ENCODE results near the gene IGFN1. TPM values are rescaled to one million over a fixed set of nuclear protein-coding genes. Genes with fewer than 3 reads are reported as not detected.
A peak's percentile ranks its signal among the peaks of the same experiment; 100 is the strongest.

The IGFN1 gene
- total and polyA plus RNA-seq, 2 donors from 2014 or later = 2.8 TPM; not detected in 1

GRCh38 chr1:201178718-201179117 lies 11.9 kb upstream of the IGFN1 start:
- no peaks in the 10 kb centered on the region for H3K36me3 ChIP-seq (ENCODE audit: control insufficient read depth in 2 of 3, insufficient read depth in 3 of 3, low read length in 3 of 3)
- intact Hi-C loops (cut with DNase I) = no loop called here
- no peaks in the 10 kb centered on the region for H3K4me1 ChIP-seq (ENCODE audit: control insufficient read depth in 2 of 3, insufficient read depth in 2 of 3, low read depth in 1 of 3, low read length in 3 of 3)
- no peak for TF ChIP-seq CTCF (IDR thresholded peaks at IDR 0.05; ENCODE audit: borderline replicate concordance, extremely low read depth, insufficient read depth)
- no peak overlapping the region for H3K27ac ChIP-seq (ENCODE audit: low read depth in 2 of 2, low read length in 2 of 2)
- H3K27me3 ChIP-seq (ENCODE audit: control insufficient read depth, insufficient read depth, low read length) = no peaks in the 10 kb centered on the region
- no peak for DNase-seq
- H3K9ac ChIP-seq (ENCODE audit: low read length in 3 of 3) = no peak overlapping the region
- no peak overlapping the region for H3K4me3 ChIP-seq (ENCODE audit: low read length in 3 of 3)
- no peak for FAIRE-seq
- H3K9me3 ChIP-seq (ENCODE audit: control insufficient read depth in 2 of 3, insufficient read depth in 1 of 3, low read length in 3 of 3) = no peaks in the 10 kb centered on the region

- FAIRE-seq = no peak
- intact Hi-C loops (cut with DNase I) = no loop called here
- TF ChIP-seq CTCF (IDR thresholded peaks at IDR 0.05; ENCODE audit: borderline replicate concordance, extremely low read depth, insufficient read depth) = no peak
These were observed 10.5 kb upstream of the IGFN1 start for GRCh38 chr1:201180141-201180540.

GRCh38 chr1:201180901-201181300 lies 9.7 kb upstream of the IGFN1 start:
- no peak for TF ChIP-seq CTCF (IDR thresholded peaks at IDR 0.05; ENCODE audit: borderline replicate concordance, extremely low read depth, insufficient read depth)
- Histone ChIP-seq H3K27me3 (ENCODE audit: control insufficient read depth, insufficient read depth, low read length) (no peaks in the 10 kb centered on the region), H3K4me3 (ENCODE audit: low read length in 3 of 3) (no peak overlapping the region), H3K9me3 (ENCODE audit: control insufficient read depth in 2 of 3, insufficient read depth in 1 of 3, low read length in 3 of 3) (no peaks in the 10 kb centered on the region), H3K27ac (ENCODE audit: low read depth in 2 of 2, low read length in 2 of 2) (no peak overlapping the region), H3K36me3 (ENCODE audit: control insufficient read depth in 2 of 3, insufficient read depth in 3 of 3, low read length in 3 of 3) (no peaks in the 10 kb centered on the region), H3K9ac (ENCODE audit: low read length in 3 of 3) (no peak overlapping the region), H3K4me1 (ENCODE audit: control insufficient read depth in 2 of 3, insufficient read depth in 2 of 3, low read depth in 1 of 3, low read length in 3 of 3) (no peaks in the 10 kb centered on the region)
- intact Hi-C loops (cut with DNase I) = no loop called here
- peak in 1 of 5 donors; percentile 29 for DNase-seq
- no peak for FAIRE-seq

More at GRCh38 chr1:201180141-201180540, 10.5 kb upstream of the IGFN1 start:
- H3K9me3 ChIP-seq (ENCODE audit: control insufficient read depth in 2 of 3, insufficient read depth in 1 of 3, low read length in 3 of 3) = no peaks in the 10 kb centered on the region
- DNase-seq = no peak
- no peaks in the 10 kb centered on the region for H3K36me3 ChIP-seq (ENCODE audit: control insufficient read depth in 2 of 3, insufficient read depth in 3 of 3, low read length in 3 of 3)
- no peak overlapping the region for H3K27ac ChIP-seq (ENCODE audit: low read depth in 2 of 2, low read length in 2 of 2)
- no peak overlapping the region for H3K4me3 ChIP-seq (ENCODE audit: low read length in 3 of 3)
- no peak overlapping the region for H3K9ac ChIP-seq (ENCODE audit: low read length in 3 of 3)
- no peaks in the 10 kb centered on the region for H3K4me1 ChIP-seq (ENCODE audit: control insufficient read depth in 2 of 3, insufficient read depth in 2 of 3, low read depth in 1 of 3, low read length in 3 of 3)
- H3K27me3 ChIP-seq (ENCODE audit: control insufficient read depth, insufficient read depth, low read length) = no peaks in the 10 kb centered on the region

GRCh38 chr1:201181323-201181722 lies 9.3 kb upstream of the IGFN1 start:
- no peaks in the 10 kb centered on the region for H3K9me3 ChIP-seq (ENCODE audit: control insufficient read depth in 2 of 3, insufficient read depth in 1 of 3, low read length in 3 of 3)
- no peak for TF ChIP-seq CTCF (IDR thresholded peaks at IDR 0.05; ENCODE audit: borderline replicate concordance, extremely low read depth, insufficient read depth)
- no peak for DNase-seq
- intact Hi-C loops (cut with DNase I) = no loop called here
- no peak overlapping the region for H3K9ac ChIP-seq (ENCODE audit: low read length in 3 of 3)
- no peak for FAIRE-seq
- no peaks in the 10 kb centered on the region for H3K27me3 ChIP-seq (ENCODE audit: control insufficient read depth, insufficient read depth, low read length)
- no peaks in the 10 kb centered on the region for H3K36me3 ChIP-seq (ENCODE audit: control insufficient read depth in 2 of 3, insufficient read depth in 3 of 3, low read length in 3 of 3)
- no peak overlapping the region for H3K4me3 ChIP-seq (ENCODE audit: low read length in 3 of 3)
- H3K4me1 ChIP-seq (ENCODE audit: control insufficient read depth in 2 of 3, insufficient read depth in 2 of 3, low read depth in 1 of 3, low read length in 3 of 3) = no peaks in the 10 kb centered on the region
- H3K27ac ChIP-seq (ENCODE audit: low read depth in 2 of 2, low read length in 2 of 2) = no peak overlapping the region
